Natural killer cell (primary cell): Measurements from ENCODE around the gene STK33. TPM values are rescaled to one million over a fixed set of nuclear protein-coding genes. Genes with fewer than 3 reads are reported as not detected.
A peak's percentile ranks its signal among the peaks of the same experiment; 100 is the strongest.

ENCODE experiments used
- ATAC-seq, 3 donors: fragments of 150-1000 bp in 2 of 3; fragments of 200-7000 bp in 1 of 3; cut with Tn5 transposase; 1 replicate in 1 of 3; 2 replicates in 2 of 3; pipeline ENCODE4 v1.10.0; 2021; ENCODE audit warnings: mild to moderate bottlenecking in 2 of 3, moderate library complexity in 2 of 3
- DNase-seq, 2 donors: peaks; one replicate each; pipeline versions ENCODE4 v3.0.0 to v3.0.0-alpha.2; 2013 to 2021; ENCODE audit warnings: mixed read lengths in 1 of 2
- H3K27ac ChIP-seq: one replicate; pipeline ENCODE4 v1.5.1; 2013; ENCODE audit warnings: mild to moderate bottlenecking, low read length
- H3K27me3 ChIP-seq: one replicate; pipeline ENCODE4 v1.6.1; 2013; ENCODE audit warnings: low read length; ENCODE audit not compliant: control insufficient read depth, insufficient read depth
- H3K36me3 ChIP-seq: one replicate; pipeline ENCODE4 v1.6.1; 2013; ENCODE audit warnings: low read length; ENCODE audit not compliant: control insufficient read depth, insufficient read depth
- H3K4me1 ChIP-seq: one replicate; pipeline ENCODE4 v1.6.1; 2013; ENCODE audit warnings: low read length; ENCODE audit not compliant: control insufficient read depth, insufficient read depth
- H3K4me3 ChIP-seq: one replicate; pipeline ENCODE4 v1.5.1; 2013; ENCODE audit warnings: low read length
- H3K9me3 ChIP-seq: one replicate; pipeline ENCODE4 v1.6.1; 2013; ENCODE audit warnings: low read length; ENCODE audit not compliant: control insufficient read depth, insufficient read depth
- H3K27ac Mint-ChIP-seq, 2 donors: one replicate each; pipeline ENCODE4 v1.8.0; 2022; ENCODE audit warnings: mild to moderate bottlenecking in 2 of 2, mixed read lengths in 2 of 2, moderate library complexity in 1 of 2
- H3K27me3 Mint-ChIP-seq, 2 donors: one replicate each; pipeline ENCODE4 v1.8.0; 2022; ENCODE audit warnings: low read depth in 2 of 2, mixed read lengths in 2 of 2
- H3K36me3 Mint-ChIP-seq: one replicate; pipeline ENCODE4 v1.8.0; 2022; ENCODE audit warnings: mixed read lengths
- H3K4me1 Mint-ChIP-seq, 2 donors: one replicate each; pipeline ENCODE4 v1.8.0; 2022; ENCODE audit warnings: mixed read lengths in 2 of 2
- H3K4me3 Mint-ChIP-seq: one replicate; pipeline ENCODE4 v1.8.0; 2022; ENCODE audit warnings: mild to moderate bottlenecking, moderate library complexity, mixed read lengths
- H3K9me3 Mint-ChIP-seq, 2 donors: one replicate each; pipeline ENCODE4 v1.8.0; 2022; ENCODE audit warnings: mixed read lengths in 2 of 2
- WGBS: methylation state at CpG from one replicate; pipeline ENCODE4 v1.1.7; 2013; ENCODE audit warnings: missing lambda C conversion rate; ENCODE audit not compliant: insufficient coverage; 5-methylcytosine and 5-hydroxymethylcytosine counted together
- intact Hi-C: fragments of 100-400 bp; cut with micrococcal nuclease; formaldehyde crosslinking; loops from one replicate; pipeline ENCODE4 v1.14.2; 2022
- total RNA-seq, 4 donors: library from RNA; stranded (reverse); fragments of 120-200 nt in 1 of 4; gene quantifications; one replicate each; pipeline versions ENCODE4 v1.2.3 to v1.2.4, GENCODE V29; 2013 to 2022
- TF ChIP-seq, protein P1 (sequence below): fragments of 200-600 bp; IDR thresholded peaks from one replicate; pipeline ENCODE4 v1.8.0; 2022; ENCODE audit warnings: antibody characterized with exemption

STK33 gene
- total RNA-seq, 3 donors from 2014 or later (not counting 1 experiment from before 2014, with no cell fraction given), result 0.24 TPM; not detected in 2

DNA sequence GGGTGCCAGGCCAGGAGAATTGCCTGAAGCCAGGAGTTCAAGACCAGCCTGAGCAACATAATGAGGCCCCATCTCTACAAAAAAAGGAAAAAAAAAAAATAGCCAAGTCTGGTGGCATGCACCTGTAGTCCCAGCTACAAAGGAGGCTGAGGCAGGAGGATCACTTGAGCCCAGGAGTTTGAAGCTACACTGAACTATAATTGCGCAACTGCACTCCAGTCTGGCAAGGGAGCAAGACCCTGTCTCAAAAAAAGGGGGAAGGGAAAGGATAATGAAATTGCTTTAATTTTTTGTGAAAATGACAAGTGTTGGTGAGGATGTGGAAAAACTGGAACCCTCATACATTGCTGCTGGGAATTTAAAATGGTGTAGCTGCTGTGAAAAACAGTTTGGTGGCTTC is 19.2 kb downstream of the STK33 start:
- H3K4me1 Mint-ChIP-seq, result no peaks in the 10 kb centered on the region
- no peaks in the 10 kb centered on the region for H3K9me3 ChIP-seq
- no peaks in the 10 kb centered on the region for H3K36me3 ChIP-seq
- intact Hi-C loops, result no loop called here
- no peak overlapping the region for H3K4me3 ChIP-seq
- H3K4me1 ChIP-seq, result no peaks in the 10 kb centered on the region
- no peaks in the 10 kb centered on the region for H3K36me3 Mint-ChIP-seq
- H3K27me3 ChIP-seq, result no peaks in the 10 kb centered on the region
- H3K27me3 Mint-ChIP-seq, result peaks cover 5 to 11% of the 10 kb centered on the region in 2 donors
- 100% methylated on average over 1 of the region's 1 CpG for WGBS
- no peak overlapping the region for H3K27ac ChIP-seq
- DNase-seq, result no peak
- ATAC-seq, result no peak
- TF ChIP-seq, protein P1, sequence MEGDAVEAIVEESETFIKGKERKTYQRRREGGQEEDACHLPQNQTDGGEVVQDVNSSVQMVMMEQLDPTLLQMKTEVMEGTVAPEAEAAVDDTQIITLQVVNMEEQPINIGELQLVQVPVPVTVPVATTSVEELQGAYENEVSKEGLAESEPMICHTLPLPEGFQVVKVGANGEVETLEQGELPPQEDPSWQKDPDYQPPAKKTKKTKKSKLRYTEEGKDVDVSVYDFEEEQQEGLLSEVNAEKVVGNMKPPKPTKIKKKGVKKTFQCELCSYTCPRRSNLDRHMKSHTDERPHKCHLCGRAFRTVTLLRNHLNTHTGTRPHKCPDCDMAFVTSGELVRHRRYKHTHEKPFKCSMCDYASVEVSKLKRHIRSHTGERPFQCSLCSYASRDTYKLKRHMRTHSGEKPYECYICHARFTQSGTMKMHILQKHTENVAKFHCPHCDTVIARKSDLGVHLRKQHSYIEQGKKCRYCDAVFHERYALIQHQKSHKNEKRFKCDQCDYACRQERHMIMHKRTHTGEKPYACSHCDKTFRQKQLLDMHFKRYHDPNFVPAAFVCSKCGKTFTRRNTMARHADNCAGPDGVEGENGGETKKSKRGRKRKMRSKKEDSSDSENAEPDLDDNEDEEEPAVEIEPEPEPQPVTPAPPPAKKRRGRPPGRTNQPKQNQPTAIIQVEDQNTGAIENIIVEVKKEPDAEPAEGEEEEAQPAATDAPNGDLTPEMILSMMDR, result no peak
- no peak overlapping the region for H3K27ac Mint-ChIP-seq
- H3K4me3 Mint-ChIP-seq, result no peak overlapping the region
- H3K9me3 Mint-ChIP-seq, result peaks cover 0 to 2% of the 10 kb centered on the region in 2 donors

DNA sequence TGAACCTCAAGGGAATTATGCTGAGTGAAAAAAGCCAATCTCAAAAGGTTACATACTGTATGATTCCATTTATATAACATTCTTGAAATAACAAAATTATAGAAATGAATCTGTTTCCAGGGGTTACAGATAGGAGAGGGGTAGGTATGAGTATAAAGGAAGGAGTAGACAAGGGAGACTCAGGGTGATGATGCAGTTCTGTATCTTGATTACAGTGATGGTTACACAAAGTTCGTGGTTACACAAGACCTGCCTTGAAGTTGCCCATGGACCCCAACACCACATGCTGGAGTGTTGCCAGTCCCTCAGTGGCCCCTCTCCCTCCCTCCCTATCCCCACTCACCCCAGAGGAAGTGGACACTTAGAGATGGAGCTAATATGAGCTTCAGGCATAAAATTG is 20.3 kb downstream of the STK33 start:
- intact Hi-C loops, result no loop called here
- H3K9me3 Mint-ChIP-seq, result no peaks in the 10 kb centered on the region
- H3K4me1 Mint-ChIP-seq, result no peaks in the 10 kb centered on the region
- TF ChIP-seq, protein P1, result no peak
- no peak overlapping the region for H3K4me3 ChIP-seq
- ATAC-seq (peak in 1 of 3 donors; percentile 27), DNase-seq (no peak)
- WGBS, result 78% methylated on average over 1 of the region's 1 CpG
- no peaks in the 10 kb centered on the region for H3K9me3 ChIP-seq
- H3K27ac Mint-ChIP-seq, result no peak overlapping the region
- H3K4me3 Mint-ChIP-seq, result no peak overlapping the region
- H3K27me3 Mint-ChIP-seq, result peaks cover 2 to 16% of the 10 kb centered on the region in 2 donors
- no peaks in the 10 kb centered on the region for H3K36me3 ChIP-seq
- no peaks in the 10 kb centered on the region for H3K36me3 Mint-ChIP-seq
- no peaks in the 10 kb centered on the region for H3K4me1 ChIP-seq
- no peak overlapping the region for H3K27ac ChIP-seq
- H3K27me3 ChIP-seq, result no peaks in the 10 kb centered on the region

DNA sequence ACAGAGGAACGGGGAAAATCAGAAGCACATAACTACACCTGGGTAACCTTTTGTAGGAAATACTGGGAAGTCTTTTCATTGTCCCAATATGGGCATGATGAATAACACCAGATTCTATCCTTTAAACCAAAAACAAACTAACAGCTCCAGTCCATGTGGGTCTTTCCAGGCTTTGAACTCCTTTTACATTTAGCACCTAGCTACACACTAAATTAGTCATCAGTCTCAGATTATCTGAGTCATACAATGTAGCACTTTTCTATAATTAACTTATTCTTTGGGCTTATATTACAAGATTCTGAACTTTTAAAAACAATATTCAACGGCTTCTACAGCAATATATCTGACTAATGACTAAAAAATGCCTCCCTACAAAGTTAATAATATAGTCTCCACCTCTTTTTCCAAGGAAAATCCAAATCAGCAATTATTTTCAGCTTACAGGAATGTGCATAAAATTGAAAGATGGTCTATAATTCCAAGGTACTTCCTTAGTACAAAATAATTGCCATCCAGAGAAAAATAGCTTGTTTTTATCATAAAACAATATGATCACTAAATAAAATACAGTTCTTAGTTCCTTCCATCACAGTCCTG is 26.3 kb downstream of the STK33 start:
- 94% methylated on average over 2 of the region's 2 CpGs for WGBS
- Histone ChIP-seq H3K36me3 (no peaks in the 10 kb centered on the region), H3K4me3 (no peak overlapping the region), H3K27ac (no peak overlapping the region), H3K27me3 (no peaks in the 10 kb centered on the region), H3K4me1 (no peaks in the 10 kb centered on the region), H3K9me3 (no peaks in the 10 kb centered on the region)
- no peak for ATAC-seq
- H3K27me3 Mint-ChIP-seq, result peaks cover 14 to 51% of the 10 kb centered on the region in 2 donors
- H3K4me3 Mint-ChIP-seq, result no peak overlapping the region
- no peaks in the 10 kb centered on the region for H3K4me1 Mint-ChIP-seq
- DNase-seq, result no peak
- intact Hi-C loops, result loop anchor here (2.0 kb wide), 1 partner anchor 535 kb away; no protein-coding TSS in a partner anchor
- H3K36me3 Mint-ChIP-seq, result no peaks in the 10 kb centered on the region
- H3K9me3 Mint-ChIP-seq, result no peaks in the 10 kb centered on the region
- TF ChIP-seq, protein P1, result no peak
- H3K27ac Mint-ChIP-seq, result no peak overlapping the region
